ENCODE results near the gene SRRM4.

DNA sequence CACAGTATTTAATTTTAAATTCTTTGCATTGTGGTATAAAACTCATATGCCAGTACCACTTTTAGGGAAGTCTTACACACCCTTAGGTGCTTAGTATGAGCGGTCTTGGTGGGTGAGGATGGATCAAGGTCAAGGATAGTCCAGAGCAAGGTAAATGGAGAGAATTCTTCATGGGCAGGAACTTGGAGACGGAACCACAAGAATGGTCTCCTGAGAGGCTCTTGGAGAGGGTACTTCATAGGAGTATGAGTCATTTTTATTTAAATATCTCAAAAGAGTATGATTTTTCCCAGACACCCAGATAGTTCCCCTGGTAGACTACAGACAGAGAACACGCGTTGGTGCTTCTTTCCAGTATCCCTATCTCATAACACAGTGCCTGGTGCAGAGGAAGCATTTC lies 219.3 kb downstream of the SRRM4 start:
- TF ChIP-seq POLR2A (IDR thresholded peaks at IDR 0.05; ENCODE audit: borderline replicate concordance, extremely low read depth, insufficient read depth, insufficient read length) (no peak), EZH2 (IDR thresholded peaks at IDR 0.05) (no peak), ZNF274 (IDR thresholded peaks at IDR 0.05; ENCODE audit: low read depth, low read length) (no peak), POLR2AphosphoS5 (IDR thresholded peaks at IDR 0.05; ENCODE audit: low read depth, low read length) (no peak), YY1 (IDR thresholded peaks at IDR 0.05; ENCODE audit: extremely low read depth, insufficient replicate concordance, low read depth, low read length) (no peak), JUND (IDR thresholded peaks at IDR 0.05) (no peak), SIN3A (IDR thresholded peaks at IDR 0.05; ENCODE audit: low read depth) (no peak), EGR1 (IDR thresholded peaks at IDR 0.05; ENCODE audit: low read depth) (no peak)
- TF ChIP-seq, protein P1, sequence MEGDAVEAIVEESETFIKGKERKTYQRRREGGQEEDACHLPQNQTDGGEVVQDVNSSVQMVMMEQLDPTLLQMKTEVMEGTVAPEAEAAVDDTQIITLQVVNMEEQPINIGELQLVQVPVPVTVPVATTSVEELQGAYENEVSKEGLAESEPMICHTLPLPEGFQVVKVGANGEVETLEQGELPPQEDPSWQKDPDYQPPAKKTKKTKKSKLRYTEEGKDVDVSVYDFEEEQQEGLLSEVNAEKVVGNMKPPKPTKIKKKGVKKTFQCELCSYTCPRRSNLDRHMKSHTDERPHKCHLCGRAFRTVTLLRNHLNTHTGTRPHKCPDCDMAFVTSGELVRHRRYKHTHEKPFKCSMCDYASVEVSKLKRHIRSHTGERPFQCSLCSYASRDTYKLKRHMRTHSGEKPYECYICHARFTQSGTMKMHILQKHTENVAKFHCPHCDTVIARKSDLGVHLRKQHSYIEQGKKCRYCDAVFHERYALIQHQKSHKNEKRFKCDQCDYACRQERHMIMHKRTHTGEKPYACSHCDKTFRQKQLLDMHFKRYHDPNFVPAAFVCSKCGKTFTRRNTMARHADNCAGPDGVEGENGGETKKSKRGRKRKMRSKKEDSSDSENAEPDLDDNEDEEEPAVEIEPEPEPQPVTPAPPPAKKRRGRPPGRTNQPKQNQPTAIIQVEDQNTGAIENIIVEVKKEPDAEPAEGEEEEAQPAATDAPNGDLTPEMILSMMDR (IDR thresholded peaks at IDR 0.05 in 2 of 3, conservative IDR thresholded peaks at IDR 0.05 in 1 of 3; ENCODE audit: borderline replicate concordance in 1 of 3, insufficient read depth in 1 of 3, low read depth in 2 of 3, low read length in 2 of 3), result no peak
- TF ChIP-seq, protein P2, sequence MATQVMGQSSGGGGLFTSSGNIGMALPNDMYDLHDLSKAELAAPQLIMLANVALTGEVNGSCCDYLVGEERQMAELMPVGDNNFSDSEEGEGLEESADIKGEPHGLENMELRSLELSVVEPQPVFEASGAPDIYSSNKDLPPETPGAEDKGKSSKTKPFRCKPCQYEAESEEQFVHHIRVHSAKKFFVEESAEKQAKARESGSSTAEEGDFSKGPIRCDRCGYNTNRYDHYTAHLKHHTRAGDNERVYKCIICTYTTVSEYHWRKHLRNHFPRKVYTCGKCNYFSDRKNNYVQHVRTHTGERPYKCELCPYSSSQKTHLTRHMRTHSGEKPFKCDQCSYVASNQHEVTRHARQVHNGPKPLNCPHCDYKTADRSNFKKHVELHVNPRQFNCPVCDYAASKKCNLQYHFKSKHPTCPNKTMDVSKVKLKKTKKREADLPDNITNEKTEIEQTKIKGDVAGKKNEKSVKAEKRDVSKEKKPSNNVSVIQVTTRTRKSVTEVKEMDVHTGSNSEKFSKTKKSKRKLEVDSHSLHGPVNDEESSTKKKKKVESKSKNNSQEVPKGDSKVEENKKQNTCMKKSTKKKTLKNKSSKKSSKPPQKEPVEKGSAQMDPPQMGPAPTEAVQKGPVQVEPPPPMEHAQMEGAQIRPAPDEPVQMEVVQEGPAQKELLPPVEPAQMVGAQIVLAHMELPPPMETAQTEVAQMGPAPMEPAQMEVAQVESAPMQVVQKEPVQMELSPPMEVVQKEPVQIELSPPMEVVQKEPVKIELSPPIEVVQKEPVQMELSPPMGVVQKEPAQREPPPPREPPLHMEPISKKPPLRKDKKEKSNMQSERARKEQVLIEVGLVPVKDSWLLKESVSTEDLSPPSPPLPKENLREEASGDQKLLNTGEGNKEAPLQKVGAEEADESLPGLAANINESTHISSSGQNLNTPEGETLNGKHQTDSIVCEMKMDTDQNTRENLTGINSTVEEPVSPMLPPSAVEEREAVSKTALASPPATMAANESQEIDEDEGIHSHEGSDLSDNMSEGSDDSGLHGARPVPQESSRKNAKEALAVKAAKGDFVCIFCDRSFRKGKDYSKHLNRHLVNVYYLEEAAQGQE (IDR thresholded peaks at IDR 0.05; ENCODE audit: low read depth), result no peak

All from HCT116 (cell line).